ENCODE data around the gene SLC1A4. TPM values are rescaled to one million over a fixed set of nuclear protein-coding genes. Genes with fewer than 3 reads are reported as not detected.
"Not testable (repeated sequence)": the region's sequence is repeated elsewhere in the genome, so short reads cannot be mapped to it uniquely, and the experiment has no call there.

SLC1A4 gene
- total RNA-seq, 2 donors from 2014 or later = 41.6 to 45.3 TPM

DNA sequence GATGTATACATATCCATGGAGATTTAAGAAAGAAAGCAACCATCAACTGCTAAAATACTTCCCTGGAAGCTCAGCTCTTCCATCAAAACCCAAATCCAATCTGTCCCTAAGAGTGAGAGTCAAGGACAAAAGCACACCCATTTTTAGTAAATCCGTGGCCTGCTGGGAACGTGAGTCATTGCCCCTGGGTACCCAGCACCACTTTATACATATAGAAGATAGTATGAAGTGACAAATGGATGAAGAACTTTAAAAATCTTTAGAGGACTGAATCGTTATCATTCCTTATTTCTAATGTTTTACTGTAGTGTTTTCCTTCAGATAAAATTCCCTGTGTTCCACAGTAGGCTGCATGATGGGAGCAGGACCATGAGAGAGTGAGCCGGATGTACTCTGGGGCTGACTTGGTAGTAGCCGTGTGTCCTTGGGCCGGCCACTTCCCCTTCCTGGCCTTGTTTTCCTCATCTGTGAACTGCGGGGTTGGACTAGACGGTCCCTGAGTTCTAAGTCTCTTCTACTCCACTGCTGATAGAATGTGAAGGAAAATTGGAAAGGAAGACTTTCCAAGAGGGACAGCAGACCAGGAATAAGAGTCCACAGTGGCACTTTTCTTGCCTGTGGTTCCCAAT, 38.5 kb downstream of the SLC1A4 start:
- Mint-ChIP-seq H3K36me3 (ENCODE audit: insufficient read depth in 2 of 2) (no peaks in the 10 kb centered on the region), H3K4me1 (ENCODE audit: low read depth) (peaks cover 29% of the 10 kb centered on the region), H3K9me3 (no peaks in the 10 kb centered on the region), H3K27ac (no peak overlapping the region), H3K4me3 (no peak overlapping the region), H3K27me3 (ENCODE audit: low read depth) (no peaks in the 10 kb centered on the region)
- no peak for DNase-seq
- no peak for ATAC-seq (replicated peaks in 1 of 2)

DNA sequence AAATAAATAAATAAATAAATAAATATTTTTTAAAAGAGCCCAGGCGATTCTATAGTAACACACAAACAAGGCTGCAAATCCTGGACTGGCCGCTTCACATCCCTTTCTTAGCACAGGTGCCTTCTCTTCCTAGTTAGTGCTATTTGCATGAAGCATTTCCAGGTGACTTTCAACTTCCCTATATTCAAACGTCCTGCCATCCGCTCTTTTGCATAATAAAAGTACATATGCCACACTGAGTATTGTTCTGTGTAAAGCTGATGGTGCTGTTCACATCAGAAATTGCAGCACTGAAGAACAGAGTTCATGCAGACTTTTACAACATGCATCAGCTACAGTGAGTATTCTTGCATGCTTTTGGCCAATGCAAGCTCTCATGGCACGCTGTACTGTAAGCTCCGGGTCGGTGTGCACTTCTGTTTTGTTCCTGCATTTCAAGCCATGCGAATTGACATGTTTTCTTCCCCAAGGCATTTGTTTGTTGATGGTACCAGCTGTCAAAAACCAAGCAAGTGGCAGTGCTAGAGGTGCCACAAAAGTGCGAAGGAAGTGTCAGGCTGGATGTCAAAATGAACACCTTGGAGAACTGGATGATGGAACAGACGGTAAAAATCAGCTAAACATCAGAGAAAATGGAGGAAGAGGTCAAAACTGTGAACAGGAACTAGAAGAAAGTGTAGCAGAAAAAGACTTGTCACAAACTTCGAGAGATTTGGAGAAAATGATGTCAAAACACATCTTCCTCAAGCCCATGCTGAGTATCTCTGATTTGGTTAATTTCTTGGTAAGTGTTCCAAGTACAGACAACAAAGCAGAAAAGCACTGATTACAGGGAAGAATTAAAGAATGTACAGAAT, 41.5 kb downstream of the SLC1A4 start:
- Mint-ChIP-seq H3K9me3 (no peaks in the 10 kb centered on the region), H3K27ac (no peak overlapping the region), H3K27me3 (ENCODE audit: low read depth) (no peaks in the 10 kb centered on the region), H3K4me1 (ENCODE audit: low read depth) (peaks cover 28% of the 10 kb centered on the region), H3K36me3 (ENCODE audit: insufficient read depth in 2 of 2) (no peaks in the 10 kb centered on the region), H3K4me3 (no peak overlapping the region)
- ATAC-seq (replicated peaks in 1 of 2) (no peak), DNase-seq (no peak)

DNA sequence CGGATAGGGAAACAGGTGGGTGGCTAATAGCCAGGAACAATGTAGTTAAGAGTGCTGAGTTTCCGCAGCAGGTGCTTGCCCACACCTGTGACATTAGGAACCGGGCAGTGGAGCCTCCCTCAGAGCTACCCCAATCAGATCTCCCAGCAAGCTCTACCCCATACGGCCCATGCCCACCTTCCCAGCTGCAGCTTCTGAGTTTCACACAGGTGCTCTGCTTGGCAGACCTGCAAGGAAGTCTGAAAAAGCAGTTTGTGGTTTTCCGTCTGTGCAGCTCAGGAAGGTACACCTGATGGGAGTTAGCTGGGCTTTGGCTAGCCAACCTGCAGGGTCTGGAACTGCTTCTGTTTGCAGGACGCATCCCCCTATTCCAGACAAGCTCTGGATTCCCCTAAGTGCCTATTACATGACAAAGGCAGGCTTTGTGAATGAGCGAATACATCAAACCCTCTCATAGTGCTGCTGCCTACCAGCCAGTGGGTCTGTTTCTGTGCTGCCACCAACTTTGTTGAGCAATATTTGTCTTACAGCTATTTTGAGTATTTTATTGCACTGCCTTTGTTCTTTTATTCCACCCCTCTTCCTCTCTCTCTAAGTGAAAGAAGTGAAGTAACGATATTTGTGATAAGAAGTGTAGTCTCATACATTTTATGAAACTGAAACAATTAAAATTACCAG, 42.3 kb downstream of the SLC1A4 start:
- H3K36me3 Mint-ChIP-seq (ENCODE audit: insufficient read depth in 2 of 2) = no peaks in the 10 kb centered on the region
- DNase-seq = no peak
- peak overlapping the region; percentile 7 for H3K27ac Mint-ChIP-seq
- H3K27me3 Mint-ChIP-seq (ENCODE audit: low read depth) = no peaks in the 10 kb centered on the region
- no peaks in the 10 kb centered on the region for H3K9me3 Mint-ChIP-seq
- ATAC-seq (replicated peaks in 1 of 2) = peak; percentile 33 to 42
- peak overlapping the region; percentile 58 to 66 for H3K4me3 Mint-ChIP-seq
- H3K4me1 Mint-ChIP-seq (ENCODE audit: low read depth) = peaks cover 24% of the 10 kb centered on the region

DNA sequence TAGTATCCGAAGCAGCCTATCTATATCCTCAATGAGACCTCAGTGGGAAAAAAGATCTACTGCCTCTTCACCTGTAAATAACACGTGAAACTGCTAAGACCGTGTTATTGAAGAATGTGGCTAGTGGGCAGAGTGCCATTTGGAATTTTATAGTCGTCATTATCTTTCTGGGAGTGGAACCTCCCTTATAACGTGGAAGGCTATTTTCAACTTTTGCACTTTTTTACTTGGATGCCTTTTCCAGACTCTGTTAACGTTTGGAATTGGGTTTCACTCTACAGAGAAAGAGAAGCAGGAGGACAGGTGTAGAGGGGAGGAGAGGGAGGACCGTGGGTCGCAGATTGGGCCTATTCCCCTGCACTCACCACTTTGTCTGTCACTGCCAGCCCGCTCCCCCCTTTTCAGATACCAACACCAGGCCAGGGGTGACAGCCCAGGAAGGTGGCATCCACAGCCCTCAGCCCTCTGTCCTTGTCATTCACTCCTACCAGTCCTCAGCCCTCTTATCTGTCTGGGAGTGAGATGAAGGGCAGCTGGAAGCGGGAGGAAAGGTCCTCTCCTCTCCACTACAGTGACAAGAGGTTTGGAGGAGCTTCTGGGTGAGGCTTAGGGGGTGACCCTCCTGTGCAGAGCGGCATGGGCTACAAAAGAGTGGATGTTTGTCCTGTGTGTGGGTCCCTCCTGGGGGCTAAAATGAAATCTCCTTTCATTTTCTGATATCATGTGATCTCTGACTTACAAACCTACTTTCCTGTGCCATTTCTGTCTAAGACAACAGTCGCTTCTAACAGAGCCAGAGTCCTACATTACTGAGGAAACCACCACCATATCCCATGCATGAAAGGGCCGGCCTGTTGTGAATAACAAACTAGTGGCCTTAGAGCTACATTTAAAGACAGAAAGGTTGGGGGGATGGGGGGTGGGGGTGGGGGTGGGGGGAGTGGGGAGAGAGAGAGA, 43.1 kb downstream of the SLC1A4 start:
- H3K27ac Mint-ChIP-seq = peak overlapping the region; percentile 7
- peaks cover 24% of the 10 kb centered on the region for H3K4me1 Mint-ChIP-seq (ENCODE audit: low read depth)
- ATAC-seq (replicated peaks in 1 of 2) = peak in 1 of 2 donors; percentile 13
- H3K9me3 Mint-ChIP-seq = no peaks in the 10 kb centered on the region
- DNase-seq = no peak
- H3K4me3 Mint-ChIP-seq = peak overlapping the region; percentile 58 to 66
- no peaks in the 10 kb centered on the region for H3K36me3 Mint-ChIP-seq (ENCODE audit: insufficient read depth in 2 of 2)
- H3K27me3 Mint-ChIP-seq (ENCODE audit: low read depth) = no peaks in the 10 kb centered on the region

DNA sequence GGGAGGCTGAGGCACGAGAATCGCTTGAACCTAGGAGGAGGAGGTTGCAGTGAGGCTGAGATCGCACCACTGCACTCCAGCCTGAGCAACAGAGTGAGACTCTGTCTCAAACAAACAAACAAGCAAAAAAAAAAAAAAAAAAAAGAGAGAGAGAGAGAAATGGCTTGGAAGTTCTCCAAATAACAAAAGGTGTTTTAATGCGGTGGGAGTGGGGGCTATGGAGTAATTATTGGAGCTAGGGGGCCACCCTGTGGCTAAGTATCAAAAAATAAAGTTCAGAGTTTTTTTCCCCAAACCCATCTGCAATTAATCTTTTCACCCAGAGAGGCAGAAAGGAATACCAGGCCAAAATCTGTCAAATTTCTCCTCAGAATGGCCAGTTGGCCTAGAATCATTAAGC, 44.0 kb downstream of the SLC1A4 start:
- H3K4me1 Mint-ChIP-seq (ENCODE audit: low read depth) = peaks cover 24% of the 10 kb centered on the region
- ATAC-seq (replicated peaks in 1 of 2) = peak; percentile 32 to 36
- H3K4me3 Mint-ChIP-seq = no peak overlapping the region
- no peaks in the 10 kb centered on the region for H3K9me3 Mint-ChIP-seq
- no peaks in the 10 kb centered on the region for H3K36me3 Mint-ChIP-seq (ENCODE audit: insufficient read depth in 2 of 2)
- H3K27me3 Mint-ChIP-seq (ENCODE audit: low read depth) = no peaks in the 10 kb centered on the region
- no peak for DNase-seq
- H3K27ac Mint-ChIP-seq = no peak overlapping the region

DNA sequence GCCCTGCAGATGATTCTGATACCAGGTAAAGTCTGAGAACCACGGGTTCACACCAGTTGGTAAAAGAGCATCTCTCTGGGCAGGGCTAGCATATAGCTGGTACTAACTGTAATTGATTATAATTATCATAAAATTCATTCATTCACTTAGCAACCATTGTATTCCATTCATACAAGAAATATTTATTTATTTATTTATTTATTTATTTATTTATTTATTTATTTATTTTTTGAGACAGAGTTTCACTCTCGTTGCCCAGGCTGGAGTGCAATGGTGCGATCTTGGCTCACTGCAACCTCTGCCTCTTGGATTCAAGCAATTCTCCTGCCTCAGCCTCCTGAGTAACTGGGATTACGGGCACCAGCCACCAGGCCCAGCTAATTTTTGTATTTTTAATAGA, 44.5 kb downstream of the SLC1A4 start:
- DNase-seq; H3K36me3 Mint-ChIP-seq (ENCODE audit: insufficient read depth in 2 of 2); H3K27me3 Mint-ChIP-seq (ENCODE audit: low read depth); H3K9me3 Mint-ChIP-seq; H3K27ac Mint-ChIP-seq; H3K4me3 Mint-ChIP-seq: not testable (repeated sequence)
- peak; percentile 11 to 39 for ATAC-seq (replicated peaks in 1 of 2)
- H3K4me1 Mint-ChIP-seq (ENCODE audit: low read depth) = peaks cover 24% of the 10 kb centered on the region

DNA sequence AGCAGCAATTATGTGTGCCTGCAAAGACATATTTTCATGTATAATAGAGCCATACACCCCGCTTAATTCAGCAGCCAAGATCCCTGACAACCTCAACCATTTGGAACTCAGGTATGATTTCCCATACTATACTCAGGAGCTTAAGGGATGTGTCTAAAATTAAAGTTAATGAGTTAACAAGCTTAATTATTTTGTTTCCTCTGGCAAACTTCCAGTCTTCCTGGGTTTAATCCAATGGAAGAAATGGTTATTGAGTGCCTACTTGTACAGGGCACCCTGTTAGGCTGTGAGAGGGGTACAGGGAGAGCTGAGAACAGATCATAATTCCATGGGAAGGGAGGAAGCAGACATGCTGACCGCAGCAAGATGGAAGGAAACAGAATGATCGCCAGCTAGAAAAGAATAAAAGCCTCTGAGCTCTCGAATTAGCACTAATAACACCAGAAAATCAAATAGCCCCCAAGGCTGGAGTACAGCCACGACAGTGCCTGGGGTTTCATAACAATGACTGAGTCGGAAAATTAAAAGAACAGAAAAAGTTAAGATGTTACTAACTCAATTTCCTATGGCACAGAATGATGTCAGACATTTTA, 46.2 kb downstream of the SLC1A4 start:
- DNase-seq (no peak), ATAC-seq (replicated peaks in 1 of 2) (no peak)
- no peak overlapping the region for H3K27ac Mint-ChIP-seq
- H3K4me1 Mint-ChIP-seq (ENCODE audit: low read depth) = peaks cover 25% of the 10 kb centered on the region
- H3K9me3 Mint-ChIP-seq = no peaks in the 10 kb centered on the region
- H3K27me3 Mint-ChIP-seq (ENCODE audit: low read depth) = no peaks in the 10 kb centered on the region
- no peak overlapping the region for H3K4me3 Mint-ChIP-seq
- no peaks in the 10 kb centered on the region for H3K36me3 Mint-ChIP-seq (ENCODE audit: insufficient read depth in 2 of 2)

DNA sequence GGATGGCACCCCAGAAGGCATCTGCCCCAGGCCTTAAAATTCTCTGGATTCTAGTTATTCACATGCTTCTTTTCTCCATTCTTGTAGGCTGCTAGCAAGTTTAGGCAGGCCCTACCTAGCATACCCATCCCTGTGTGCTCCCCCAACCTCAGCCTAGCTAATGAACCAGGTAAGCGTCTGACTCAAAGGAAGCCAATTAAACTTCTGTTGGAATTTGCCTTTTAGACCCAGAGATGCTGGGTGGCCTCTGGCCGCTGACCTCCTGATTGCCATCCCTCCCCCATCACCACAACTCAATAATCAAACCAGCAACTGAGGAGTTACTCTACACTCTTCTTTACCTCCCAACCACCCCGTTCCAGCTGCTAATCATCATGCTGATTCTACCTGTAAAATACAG, 48.0 kb downstream of the SLC1A4 start:
- peaks cover 11% of the 10 kb centered on the region for H3K4me1 Mint-ChIP-seq (ENCODE audit: low read depth)
- no peak overlapping the region for H3K4me3 Mint-ChIP-seq
- DNase-seq (no peak), ATAC-seq (replicated peaks in 1 of 2) (no peak)
- H3K9me3 Mint-ChIP-seq = no peaks in the 10 kb centered on the region
- no peaks in the 10 kb centered on the region for H3K27me3 Mint-ChIP-seq (ENCODE audit: low read depth)
- H3K27ac Mint-ChIP-seq = no peak overlapping the region
- no peaks in the 10 kb centered on the region for H3K36me3 Mint-ChIP-seq (ENCODE audit: insufficient read depth in 2 of 2)

DNA sequence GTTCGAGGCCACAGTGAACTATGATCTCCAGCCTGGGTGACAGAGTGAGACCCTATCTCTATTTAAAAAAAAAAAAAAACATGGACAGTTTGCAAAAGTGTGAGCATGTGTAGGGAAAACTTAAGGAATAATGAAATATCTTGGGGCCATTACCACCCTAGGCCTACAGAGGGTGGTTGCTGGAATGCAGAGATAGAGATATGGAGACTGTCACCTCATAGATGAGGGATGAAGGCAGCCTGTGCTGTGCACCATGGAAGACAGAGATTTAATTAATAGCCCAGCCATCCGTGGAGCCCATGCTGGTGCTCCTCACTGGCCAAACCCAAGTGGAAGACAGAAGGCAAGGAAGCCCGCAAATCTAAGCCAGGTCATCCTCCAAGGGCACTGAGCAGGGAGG, 50.4 kb downstream of the SLC1A4 start:
- Mint-ChIP-seq H3K36me3 (ENCODE audit: insufficient read depth in 2 of 2) (peaks cover 6 to 9% of the 10 kb centered on the region in 2 donors), H3K4me1 (ENCODE audit: low read depth) (peaks cover 6% of the 10 kb centered on the region), H3K27ac (no peak overlapping the region), H3K9me3 (peaks cover 6 to 8% of the 10 kb centered on the region in 2 donors), H3K4me3 (no peak overlapping the region), H3K27me3 (ENCODE audit: low read depth) (no peaks in the 10 kb centered on the region)
- no peak for ATAC-seq (replicated peaks in 1 of 2)
- no peak for DNase-seq

DNA sequence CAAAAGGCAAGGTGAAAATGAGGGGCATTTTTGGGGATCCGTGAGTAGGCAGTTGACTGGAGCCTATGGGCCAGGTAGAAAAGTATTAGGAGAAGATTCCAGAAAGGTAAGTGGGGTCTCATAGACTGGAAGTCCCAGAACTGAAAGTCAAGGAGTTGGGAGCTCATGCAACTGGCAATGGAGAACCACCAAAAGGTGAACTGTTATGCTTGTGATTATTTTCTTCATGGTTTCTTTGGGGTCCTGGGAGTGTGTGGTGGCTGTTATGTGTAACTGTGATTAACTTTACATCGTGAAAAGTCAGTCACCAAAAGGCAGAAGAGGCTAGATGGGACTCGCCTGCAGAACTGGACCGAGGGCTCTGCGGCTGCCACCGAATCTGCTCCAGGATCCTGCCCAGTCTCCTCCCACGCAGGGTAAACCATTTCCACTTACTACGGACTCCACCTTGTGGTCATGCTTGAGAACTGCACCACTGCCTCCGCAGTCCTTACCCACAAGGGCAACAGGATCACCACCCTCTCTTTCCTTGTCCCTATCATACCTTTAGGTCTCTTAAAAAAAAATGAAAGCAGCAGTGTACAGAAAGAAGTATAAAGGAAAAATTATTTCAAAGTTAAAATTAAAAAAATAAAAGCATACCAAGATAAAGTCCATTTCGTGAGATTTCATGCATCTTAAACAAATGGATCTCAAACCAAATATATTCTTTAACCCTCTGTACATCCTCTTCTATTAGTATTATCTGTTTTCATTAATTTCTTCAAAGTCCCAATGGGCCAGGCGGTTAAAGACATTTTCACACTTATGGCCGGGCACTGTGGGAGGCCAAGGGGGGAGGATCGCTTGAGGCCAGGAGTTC, 51.4 kb downstream of the SLC1A4 start:
- Mint-ChIP-seq H3K9me3 (peaks cover 8 to 10% of the 10 kb centered on the region in 2 donors), H3K27me3 (ENCODE audit: low read depth) (no peaks in the 10 kb centered on the region), H3K4me1 (ENCODE audit: low read depth) (peaks cover 6% of the 10 kb centered on the region), H3K27ac (no peak overlapping the region), H3K4me3 (peak overlapping the region; percentile 29 to 35), H3K36me3 (ENCODE audit: insufficient read depth in 2 of 2) (peaks cover 8 to 14% of the 10 kb centered on the region in 2 donors)
- DNase-seq = peak; percentile 78 to 80
- ATAC-seq (replicated peaks in 1 of 2) = peak; percentile 84 to 88

DNA sequence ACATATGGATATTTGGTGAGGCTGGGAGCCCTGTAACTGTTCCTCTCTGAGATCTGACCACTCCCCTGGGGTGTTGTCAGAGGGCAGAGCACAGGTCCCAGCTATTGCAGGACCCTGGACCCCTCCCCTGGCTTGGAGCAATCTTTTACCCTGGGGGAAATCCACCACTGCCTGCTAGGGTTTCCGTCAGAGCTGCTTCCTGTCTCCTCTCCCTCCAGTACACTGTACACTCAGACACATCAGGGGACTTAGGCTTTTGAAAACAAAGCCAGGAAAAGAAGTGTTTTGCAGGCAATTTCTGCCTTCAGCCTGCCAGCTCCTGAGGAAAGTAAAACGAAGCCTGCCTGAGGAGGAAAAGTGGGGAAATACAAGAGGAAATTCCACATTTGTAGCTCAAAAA, 53.8 kb downstream of the SLC1A4 start:
- peaks cover 8 to 14% of the 10 kb centered on the region in 2 donors for H3K36me3 Mint-ChIP-seq (ENCODE audit: insufficient read depth in 2 of 2)
- peaks cover 8 to 10% of the 10 kb centered on the region in 2 donors for H3K9me3 Mint-ChIP-seq
- ATAC-seq (replicated peaks in 1 of 2) (no peak), DNase-seq (no peak)
- peaks cover 6% of the 10 kb centered on the region for H3K4me1 Mint-ChIP-seq (ENCODE audit: low read depth)
- no peaks in the 10 kb centered on the region for H3K27me3 Mint-ChIP-seq (ENCODE audit: low read depth)
- H3K27ac Mint-ChIP-seq = no peak overlapping the region
- no peak overlapping the region for H3K4me3 Mint-ChIP-seq
